HEK293 (cell line): ENCODE measurements around the gene HEMK1.

Experiments used
- CTCF ChIA-PET: fragments of 350-600 bp; formaldehyde crosslinking; extraction: SDS; loops from one replicate; lab custom pipeline; 2021; ENCODE audit warnings: antibody characterized with exemption; lab: Yijun Ruan, JAX
- POLR2A ChIA-PET: fragments of 300-600 bp; formaldehyde crosslinking; extraction: SDS; loops from one replicate; lab custom pipeline; 2020; ENCODE audit warnings: antibody characterized with exemption, inconsistent platforms; lab: Yijun Ruan, JAX
- H3K27ac ChIP-seq: fragments of 200-500 bp; sonication (Bioruptor generic); 2 replicates; pipeline ENCODE4 v1.5.1; 2014; ENCODE audit warnings: low read depth, low read length, control low read depth, inconsistent platforms; ENCODE audit errors: extremely low read depth
- H3K36me3 ChIP-seq, 2 experiments: fragments of 200-500 bp in 1 of 2; sonication (Bioruptor generic) in 1 of 2; 1 replicate in 1 of 2; 2 replicates in 1 of 2; pipeline ENCODE4 v1.5.1; 2014 to 2017; ENCODE audit warnings: inconsistent platforms in 2 of 2, low read length in 2 of 2; ENCODE audit not compliant: control insufficient read depth in 2 of 2, insufficient read depth in 1 of 2
- H3K4me1 ChIP-seq: fragments of 200-500 bp; sonication (Bioruptor generic); 2 replicates; pipeline ENCODE4 v1.5.1; 2014; ENCODE audit warnings: mild to moderate bottlenecking, low read length, inconsistent platforms; ENCODE audit not compliant: control insufficient read depth, insufficient read depth
- H3K4me3 ChIP-seq: 2 replicates; pipeline ENCODE4 v1.5.1; 2011; ENCODE audit warnings: low read depth, mild to moderate bottlenecking, control low read depth, low read length, moderate library complexity
- H3K9me3 ChIP-seq: fragments of 200-500 bp; sonication (Bioruptor generic); 2 replicates; pipeline ENCODE4 v1.5.1; 2014; ENCODE audit warnings: low read depth, low read length, inconsistent platforms; ENCODE audit not compliant: control insufficient read depth, insufficient read depth
- AEBP2 ChIP-seq: fragments of 450-650 bp; formaldehyde crosslinking; IDR thresholded peaks from 2 replicates; pipeline ENCODE4 v1.5.1; 2016; ENCODE audit warnings: missing biosample characterization, missing genetic modification characterization, borderline replicate concordance
- ELK4 ChIP-seq: IDR thresholded peaks from 2 replicates; pipeline ENCODE4 v1.6.1; 2011; ENCODE audit warnings: mild to moderate bottlenecking, low read depth, low read length, borderline replicate concordance
- MEIS1 ChIP-seq: sonication (generic); formaldehyde crosslinking; IDR thresholded peaks from 2 replicates; pipeline ENCODE4 v1.8.1; 2022; ENCODE audit warnings: missing genetic modification reagents, mild to moderate bottlenecking, borderline replicate concordance
- SALL2 ChIP-seq: fragments of 450-650 bp; formaldehyde crosslinking; IDR thresholded peaks from 2 replicates; pipeline ENCODE4 v1.5.0; 2017; ENCODE audit warnings: missing biosample characterization, mild to moderate bottlenecking, missing genetic modification characterization, borderline replicate concordance
- ZBTB20 ChIP-seq: fragments of 450-650 bp; formaldehyde crosslinking; IDR thresholded peaks from 2 replicates; pipeline ENCODE4 v1.5.1; 2016; ENCODE audit warnings: missing biosample characterization, missing genetic modification characterization
- ZBTB44 ChIP-seq: fragments of 450-650 bp; IDR thresholded peaks from 2 replicates; pipeline ENCODE4 v1.5.1; 2018; ENCODE audit warnings: missing biosample characterization, mild to moderate bottlenecking, missing genetic modification characterization
- ZEB2 ChIP-seq: fragments of 450-650 bp; formaldehyde crosslinking; IDR thresholded peaks from 2 replicates; pipeline ENCODE4 v1.5.1; 2016; ENCODE audit warnings: missing biosample characterization, missing genetic modification characterization
- ZFP69B ChIP-seq: fragments of 450-650 bp; formaldehyde crosslinking; IDR thresholded peaks from 2 replicates; pipeline ENCODE4 v1.5.1; 2016; ENCODE audit warnings: missing biosample characterization, missing genetic modification characterization
- ZNF148 ChIP-seq: fragments of 450-650 bp; formaldehyde crosslinking; IDR thresholded peaks from 2 replicates; pipeline ENCODE4 v1.5.0; 2017; ENCODE audit warnings: missing biosample characterization, missing genetic modification characterization, borderline replicate concordance
- ZNF211 ChIP-seq: fragments of 450-650 bp; formaldehyde crosslinking; IDR thresholded peaks from 2 replicates; pipeline ENCODE4 v1.5.1; 2016; ENCODE audit warnings: low read depth, missing biosample characterization, missing genetic modification characterization
- ZNF214 ChIP-seq: fragments of 450-650 bp; formaldehyde crosslinking; IDR thresholded peaks from 2 replicates; pipeline ENCODE4 v1.5.1; 2017; ENCODE audit warnings: missing biosample characterization, mild to moderate bottlenecking, missing genetic modification characterization, borderline replicate concordance
- ZNF26 ChIP-seq: fragments of 450-650 bp; formaldehyde crosslinking; IDR thresholded peaks from 2 replicates; pipeline ENCODE4 v1.5.1; 2016; ENCODE audit warnings: missing biosample characterization, missing genetic modification characterization
- ZNF48 ChIP-seq: fragments of 450-650 bp; formaldehyde crosslinking; IDR thresholded peaks from 2 replicates; pipeline ENCODE4 v1.5.1; 2016; ENCODE audit warnings: missing biosample characterization, missing genetic modification characterization
- ZNF555 ChIP-seq: fragments of 450-650 bp; formaldehyde crosslinking; conservative IDR thresholded peaks from 2 replicates; pipeline ENCODE4 v1.5.1; 2017; ENCODE audit warnings: missing biosample characterization, mild to moderate bottlenecking, missing genetic modification characterization, inconsistent platforms
- ZNF561 ChIP-seq: fragments of 450-650 bp; IDR thresholded peaks from 2 replicates; pipeline ENCODE4 v1.5.1; 2018; ENCODE audit warnings: missing biosample characterization, missing genetic modification characterization, borderline replicate concordance
- ZNF596 ChIP-seq: fragments of 450-650 bp; IDR thresholded peaks from 2 replicates; pipeline ENCODE4 v1.5.0; 2018; ENCODE audit warnings: missing biosample characterization, mild to moderate bottlenecking, missing genetic modification characterization, moderate library complexity
- ZNF629 ChIP-seq: fragments of 450-650 bp; formaldehyde crosslinking; IDR thresholded peaks from 2 replicates; pipeline ENCODE4 v1.5.1; 2017; ENCODE audit warnings: missing biosample characterization, missing genetic modification characterization
- ZNF768 ChIP-seq: fragments of 450-650 bp; formaldehyde crosslinking; IDR thresholded peaks from 2 replicates; pipeline ENCODE4 v1.5.1; 2018; ENCODE audit warnings: missing biosample characterization, mild to moderate bottlenecking, missing genetic modification characterization
- ZNF830 ChIP-seq: fragments of 450-650 bp; IDR thresholded peaks from 2 replicates; pipeline ENCODE4 v1.5.0; 2018; ENCODE audit warnings: missing biosample characterization, missing genetic modification characterization, low read depth, mild to moderate bottlenecking, moderate library complexity
- ZSCAN16 ChIP-seq: fragments of 450-650 bp; formaldehyde crosslinking; IDR thresholded peaks from 2 replicates; pipeline ENCODE4 v1.5.1; 2016; ENCODE audit warnings: missing biosample characterization, missing genetic modification characterization
- TF ChIP-seq, protein P1 (sequence below): fragments of 450-650 bp; formaldehyde crosslinking; IDR thresholded peaks from 2 replicates; pipeline ENCODE4 v1.5.1; 2016; ENCODE audit warnings: missing biosample characterization, missing genetic modification characterization

Gene HEMK1

DNA sequence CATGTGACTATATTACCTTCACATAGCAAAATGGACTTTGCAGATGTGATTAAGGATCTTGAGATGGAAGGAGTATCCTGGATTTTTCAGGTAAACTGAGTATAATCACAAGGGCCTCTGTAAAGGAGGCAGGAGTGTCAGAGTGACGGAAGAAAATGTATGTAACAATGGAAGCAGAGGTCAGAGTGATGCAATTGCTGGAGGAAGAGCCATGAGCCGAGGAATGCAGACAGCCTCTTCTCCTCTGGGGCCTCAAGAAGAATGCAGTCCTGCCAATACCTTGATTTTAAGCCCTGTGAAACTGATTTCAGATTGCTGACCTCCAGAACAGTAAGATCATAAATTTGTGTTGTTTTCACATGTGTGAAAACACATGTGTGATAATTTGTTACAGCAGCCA, 15.1 kb downstream of the HEMK1 start:
- ChIA-PET POLR2A (interaction anchor here (1.4 kb wide), 1 partner anchor 27 kb away, joined by 3 read pairs; the partner anchor contains the start of gene CISH), CTCF (interaction anchor here (0.9 to 1.1 kb wide), 2 partner anchors 11 to 12 kb away, joined by 3 to 5 read pairs; no protein-coding TSS in a partner anchor)
- Histone ChIP-seq H3K36me3 (peaks cover 0 to 45% of the 10 kb centered on the region in 2 experiments; a peak in 1 of 3 replicates), H3K27ac (no peak overlapping the region), H3K4me1 (no peaks in the 10 kb centered on the region), H3K4me3 (no peak overlapping the region), H3K9me3 (no peaks in the 10 kb centered on the region)
- no peak for TF ChIP-seq ZNF48 (tag by site-specific recombination)

DNA sequence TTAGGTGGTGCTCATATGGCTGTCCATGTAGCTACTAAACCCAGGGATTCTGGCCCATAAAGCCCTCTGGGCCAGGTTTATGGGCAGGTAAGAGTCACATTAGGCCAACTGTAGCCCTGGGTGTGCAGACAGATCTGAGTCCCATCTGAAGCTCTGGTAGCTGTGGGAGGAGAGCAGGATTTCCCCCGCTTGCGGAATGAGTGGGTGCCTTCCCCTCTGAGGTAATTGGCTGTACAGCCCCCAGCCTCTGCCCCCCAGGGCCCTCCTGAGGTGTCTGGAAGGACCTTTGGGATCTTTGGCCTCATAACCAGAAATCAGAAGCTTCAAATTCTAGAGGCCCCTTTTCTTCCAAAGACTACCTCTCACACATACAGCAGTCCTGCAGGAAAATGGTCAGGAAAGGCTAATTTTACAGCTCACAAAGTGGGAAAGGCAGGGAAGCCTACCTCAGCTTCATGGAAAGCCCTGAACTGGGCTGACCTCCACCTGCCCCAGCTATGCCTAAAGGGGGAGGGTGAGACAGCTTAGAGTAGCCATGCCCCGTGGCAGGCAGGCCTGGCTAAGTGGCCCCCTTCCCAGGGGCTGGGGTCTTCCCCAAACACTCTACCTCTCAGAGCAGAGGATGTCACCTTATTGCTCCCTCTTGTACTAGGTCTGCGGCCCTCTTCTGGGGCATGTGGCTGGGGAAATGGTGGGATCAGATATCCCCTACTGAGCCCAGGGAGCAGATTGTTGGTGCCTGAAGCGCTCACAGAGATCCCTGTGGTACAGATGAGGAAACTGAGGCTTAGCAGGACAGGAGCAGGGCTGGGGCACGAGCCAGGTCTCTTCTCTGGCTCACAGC, 16.8 kb downstream of the HEMK1 start:
- ChIA-PET POLR2A (interaction anchor here (0.7 kb wide), 2 partner anchors 30 to 203 kb away, joined by 3 to 4 read pairs; no protein-coding TSS in a partner anchor), CTCF (interaction anchor here (0.8 to 1.9 kb wide), 3 partner anchors 14 to 27 kb away, joined by 3 to 6 read pairs (median 4); partner anchors contain the start of gene CISH)
- no peaks in the 10 kb centered on the region for H3K4me1 ChIP-seq
- no peak overlapping the region for H3K4me3 ChIP-seq
- TF ChIP-seq ZNF561 (tag by site-specific recombination) (no peak), ZEB2 (no peak), ZBTB44 (no peak), ZNF830 (no peak), ZNF26 (tag by site-specific recombination) (no peak), ZBTB20 (no peak), ZNF148 (tag by site-specific recombination) (no peak), ZNF214 (tag by site-specific recombination) (no peak), ZSCAN16 (no peak), ELK4 (no peak), ZNF596 (tag by site-specific recombination) (no peak), ZNF768 (no peak), ZNF629 (tag by site-specific recombination) (no peak), AEBP2 (tag by site-specific recombination) (no peak), ZNF211 (tag by site-specific recombination) (no peak), ZFP69B (tag by site-specific recombination) (no peak), ZNF555 (tag by site-specific recombination) (no peak), SALL2 (tag by site-specific recombination) (no peak), MEIS1 (CRISPR knock-in tag) (no peak)
- TF ChIP-seq, protein P1, sequence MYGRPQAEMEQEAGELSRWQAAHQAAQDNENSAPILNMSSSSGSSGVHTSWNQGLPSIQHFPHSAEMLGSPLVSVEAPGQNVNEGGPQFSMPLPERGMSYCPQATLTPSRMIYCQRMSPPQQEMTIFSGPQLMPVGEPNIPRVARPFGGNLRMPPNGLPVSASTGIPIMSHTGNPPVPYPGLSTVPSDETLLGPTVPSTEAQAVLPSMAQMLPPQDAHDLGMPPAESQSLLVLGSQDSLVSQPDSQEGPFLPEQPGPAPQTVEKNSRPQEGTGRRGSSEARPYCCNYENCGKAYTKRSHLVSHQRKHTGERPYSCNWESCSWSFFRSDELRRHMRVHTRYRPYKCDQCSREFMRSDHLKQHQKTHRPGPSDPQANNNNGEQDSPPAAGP (tag by site-specific recombination) = no peak
- no peaks in the 10 kb centered on the region for H3K9me3 ChIP-seq
- peaks cover 0 to 28% of the 10 kb centered on the region in 2 experiments; a peak in 1 of 3 replicates for H3K36me3 ChIP-seq
- H3K27ac ChIP-seq = no peak overlapping the region
